GM12801 (cell line): ENCODE data around the gene KRTAP10-1.
"Not testable (repeated sequence)": the region's sequence is repeated elsewhere in the genome, so short reads cannot be mapped to it uniquely, and the experiment has no call there.

Source experiments
- CTCF ChIP-seq: IDR thresholded peaks from one replicate; pipeline ENCODE4 v1.5.1; 2011; ENCODE audit warnings: control low read depth; ENCODE audit not compliant: insufficient read length; ENCODE audit errors: extremely low read depth

Gene KRTAP10-1

GRCh38 chr21:44573630-44574456, 33.8 kb upstream of the KRTAP10-1 start, which contains the start of gene KRTAP10-4:
Gene KRTAP10-4 (plus strand): TSS chr21:44573729. CDS start chr21:44573759, 30 bp downstream.
- not testable (repeated sequence) for TF ChIP-seq CTCF

- no peak for TF ChIP-seq CTCF
Observed at GRCh38 chr21:44572959-44573583, 33.1 kb upstream of the KRTAP10-1 start.

DNA sequence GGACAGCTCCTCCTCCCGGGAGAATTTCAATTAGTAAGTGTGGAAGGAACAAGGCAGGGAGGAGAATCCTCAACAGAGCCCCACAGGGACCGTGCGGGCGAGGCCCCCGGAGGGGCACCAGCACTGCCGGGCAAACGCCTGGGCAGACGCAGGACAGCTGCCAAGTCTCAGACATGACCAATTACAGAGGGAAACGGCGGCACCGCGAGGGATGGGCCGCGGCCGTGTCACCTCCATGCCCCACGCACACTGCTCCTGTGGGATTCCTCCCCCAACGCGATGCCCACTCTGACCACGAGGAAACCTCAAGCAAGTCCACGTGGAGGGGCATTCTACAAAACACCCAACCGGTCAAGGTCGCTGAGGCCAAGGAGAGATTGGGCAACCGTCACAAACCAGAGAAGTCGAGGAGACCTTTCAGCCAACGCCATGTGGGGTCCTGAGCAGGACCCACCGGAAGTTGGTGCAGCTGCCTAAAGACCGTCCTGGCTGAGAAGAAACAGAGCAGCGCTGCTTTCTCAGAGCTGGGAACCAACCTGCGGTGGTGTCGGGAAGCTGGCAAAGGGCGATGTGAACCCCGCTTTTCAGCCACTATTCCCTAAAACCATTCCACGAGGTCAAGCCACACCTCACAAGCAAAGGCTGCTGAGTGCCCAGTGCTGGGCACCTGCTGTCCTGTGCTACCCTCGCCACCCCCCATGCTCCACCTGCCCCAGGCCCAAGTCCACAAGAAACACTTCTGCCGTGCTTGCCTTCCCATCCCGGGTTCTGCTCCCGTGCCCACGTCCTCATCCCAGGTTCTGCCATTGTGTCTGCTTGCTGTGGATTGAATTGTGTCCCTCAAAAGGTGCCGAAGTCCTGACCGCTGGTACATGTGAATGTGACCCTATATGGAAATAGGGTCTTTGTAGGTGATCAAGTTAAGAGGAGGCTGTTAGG, 32.1 kb upstream of the KRTAP10-1 start:
- no peak for TF ChIP-seq CTCF

GRCh38 chr21:44571296-44571695, 31.3 kb upstream of the KRTAP10-1 start:
- TF ChIP-seq CTCF: no peak

DNA sequence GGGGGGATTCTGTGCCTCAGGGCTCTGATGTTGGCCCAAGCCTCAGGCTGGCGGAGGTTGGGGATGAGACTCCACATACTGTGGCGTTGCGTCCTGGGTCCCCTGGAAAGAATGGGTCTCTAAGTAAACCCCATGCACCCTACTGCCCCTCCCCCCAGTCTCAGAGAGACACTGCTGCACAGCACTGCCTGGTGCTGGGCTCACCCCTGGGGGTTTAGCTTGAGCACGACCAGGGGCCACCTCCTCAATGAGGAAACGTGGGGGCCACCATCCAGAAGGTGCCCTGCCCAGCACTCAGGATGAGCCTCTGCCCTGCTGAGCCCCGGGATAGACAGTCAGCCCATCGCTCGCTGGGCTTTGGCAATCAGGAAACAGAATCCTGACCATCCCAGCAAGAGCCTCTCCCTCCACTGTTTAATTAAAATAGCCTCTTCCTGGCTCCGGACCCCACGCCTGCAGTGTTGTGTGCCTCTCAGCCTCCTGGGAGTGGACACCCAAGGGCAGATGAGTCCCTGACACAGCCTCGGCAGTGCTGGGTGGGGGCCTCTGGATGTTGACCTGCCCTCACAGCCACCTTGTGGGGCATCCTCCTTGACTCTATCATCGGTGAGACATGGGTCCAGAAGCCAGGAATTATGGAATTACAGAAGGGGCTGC, 30.0 kb upstream of the KRTAP10-1 start:
- TF ChIP-seq CTCF: no peak

GRCh38 chr21:44568667-44569556, 28.9 kb upstream of the KRTAP10-1 start:
- TF ChIP-seq CTCF: no peak
